ENCODE measurements around the gene LPIN2. TPM values are rescaled to one million over a fixed set of nuclear protein-coding genes. Genes with fewer than 3 reads are reported as not detected.

The LPIN2 gene
- total and polyA plus RNA-seq, 2 of the 13 experiments (the other 11 are each of a cell fraction or from before 2014, with no cell fraction given): 46.0 to 119 TPM

GRCh38 chr18:3013024-3013804, at the start of gene LPIN2 (continued):
- TF ChIP-seq YEATS4 (CRISPR knock-in tag; IDR thresholded peaks at IDR 0.05; ENCODE audit: borderline replicate concordance) (peak; percentile 56; the same call in 1 of the 2 replicates), ZNF446 (CRISPR knock-in tag; IDR thresholded peaks at IDR 0.05) (0 out of 2 replicates have a peak, but pooled peaks have one; percentile 3), ZNF607 (CRISPR knock-in tag; IDR thresholded peaks at IDR 0.05; ENCODE audit: borderline replicate concordance) (no peak), ZBTB26 (CRISPR knock-in tag; IDR thresholded peaks at IDR 0.05; ENCODE audit: borderline replicate concordance) (no peak), POLR2AphosphoS5 (IDR thresholded peaks at IDR 0.05; ENCODE audit: low read depth, low read length) (no peak; the same call in none of the 2 replicates), MLX (CRISPR knock-in tag; IDR thresholded peaks at IDR 0.05) (no peak), ZBTB43 (CRISPR knock-in tag; conservative IDR thresholded peaks at IDR 0.05) (0 out of 2 replicates have a peak, but pooled peaks have one; percentile 1), HDAC1 (CRISPR knock-in tag; IDR thresholded peaks at IDR 0.05) (peak; percentile 20; the same call in 1 of the 2 replicates), KDM5B (CRISPR knock-in tag; IDR thresholded peaks at IDR 0.05; ENCODE audit: borderline replicate concordance) (peak; percentile 9; the same call in 1 of the 2 replicates), PAXIP1 (CRISPR knock-in tag; conservative IDR thresholded peaks at IDR 0.05) (0 out of 2 replicates have a peak, but pooled peaks have one; percentile 15), ZNF235 (CRISPR knock-in tag; IDR thresholded peaks at IDR 0.05; ENCODE audit: borderline replicate concordance) (0 out of 2 replicates have a peak, but pooled peaks have one; percentile 28), USF2 (IDR thresholded peaks at IDR 0.05; ENCODE audit: low read depth, low read length) (peak; percentile 89), USF2 (CRISPR knock-in tag; IDR thresholded peaks at IDR 0.05; ENCODE audit: borderline replicate concordance) (peak; percentile 88; the same call in 1 of the 2 replicates)

Data from HepG2 (cell line).